ENCODE results near the gene CHRNA5.

CHRNA5 gene

GRCh38 chr15:78641102-78641748 is 75.9 kb downstream of the CHRNA5 start, which contains the start of gene CHRNB4:
TSS of gene CHRNB4 (minus strand) at chr15:78641210. CDS start at chr15:78641133, 77 bp downstream.
- Mint-ChIP-seq H3K27me3 (ENCODE audit: low read depth) (peaks cover under 1% of the 10 kb centered on the region), H3K4me3 (peak within 1 kb of the TSS; percentile 89 to 91 (median 89)), H3K36me3 (ENCODE audit: low read depth) (no peaks in the 10 kb centered on the region), H3K9me3 (no peaks in the 10 kb centered on the region), H3K27ac (peak within 1 kb of the TSS; percentile 73 to 94 (median 77)), H3K4me1 (peaks cover 18% of the 10 kb centered on the region)
- peak in 2 of 3 experiments; percentile 14 to 36 for TF ChIP-seq CTCF (IDR thresholded peaks at IDR 0.05; ENCODE audit: unreplicated experiment in 3 of 3)

GRCh38 chr15:78641749-78642275 is 76.5 kb downstream of the CHRNA5 start:
- no peak for TF ChIP-seq CTCF (IDR thresholded peaks at IDR 0.05; ENCODE audit: unreplicated experiment in 3 of 3)
- H3K4me1 Mint-ChIP-seq: peaks cover 18% of the 10 kb centered on the region
- no peaks in the 10 kb centered on the region for H3K36me3 Mint-ChIP-seq (ENCODE audit: low read depth)
- peak overlapping the region; percentile 89 to 91 (median 89) for H3K4me3 Mint-ChIP-seq
- H3K9me3 Mint-ChIP-seq: no peaks in the 10 kb centered on the region
- peak overlapping the region; percentile 73 to 94 (median 77) for H3K27ac Mint-ChIP-seq
- H3K27me3 Mint-ChIP-seq (ENCODE audit: low read depth): no peaks in the 10 kb centered on the region

DNA sequence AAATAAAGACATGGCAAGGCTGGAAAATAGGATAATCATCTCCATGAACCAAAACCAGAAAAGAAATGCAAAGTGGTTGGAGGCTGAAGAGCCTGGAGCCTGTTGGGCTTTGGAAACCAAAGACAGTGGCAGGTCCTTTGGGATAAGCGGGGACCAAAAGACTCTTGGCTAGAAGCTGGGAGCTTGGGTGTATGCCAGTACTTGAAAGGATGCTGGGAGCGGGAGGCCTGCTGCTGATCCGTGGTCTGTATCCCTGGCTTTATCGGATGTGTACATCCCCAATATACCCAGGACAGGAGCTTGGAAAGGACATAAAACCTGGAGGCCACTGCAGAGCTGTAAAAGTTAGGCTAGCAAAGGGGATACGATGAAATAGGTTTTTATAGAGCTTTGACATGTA is 77.0 kb downstream of the CHRNA5 start:
- Mint-ChIP-seq H3K27ac (peak overlapping the region; percentile 23 to 77 (median 73)), H3K36me3 (ENCODE audit: low read depth) (no peaks in the 10 kb centered on the region), H3K4me3 (peak overlapping the region; percentile 89 to 91 (median 89)), H3K27me3 (ENCODE audit: low read depth) (no peaks in the 10 kb centered on the region), H3K4me1 (peaks cover 18% of the 10 kb centered on the region), H3K9me3 (no peaks in the 10 kb centered on the region)
- no peak for TF ChIP-seq CTCF (IDR thresholded peaks at IDR 0.05; ENCODE audit: unreplicated experiment in 3 of 3)
